ENCODE measurements around the gene ISLR2. TPM values are rescaled to one million over a fixed set of nuclear protein-coding genes. Genes with fewer than 3 reads are reported as not detected.

ISLR2 gene
- total and polyA plus RNA-seq, 2 donors (not counting 3 experiments of a cell fraction or from before 2014, with no cell fraction given): not detected

- FAIRE-seq (peak; percentile 4), DNase-seq (ENCODE audit: low read depth, low spot score) (no peak)
- TF ChIP-seq POLR2A (IDR thresholded peaks at IDR 0.05; ENCODE audit: low read depth, low read length): no peak
- TF ChIP-seq CTCF (IDR thresholded peaks at IDR 0.05; ENCODE audit: extremely low read depth in 1 of 2, insufficient read depth in 1 of 2, low read depth in 1 of 2, low read length in 2 of 2): no peak
- Histone ChIP-seq H3K9ac (replicated peaks; ENCODE audit: extremely low read depth, insufficient read depth, low read length) (no peak overlapping the region), H3K36me3 (ENCODE audit: control insufficient read depth in 2 of 2, extremely low read depth in 1 of 2, insufficient read depth in 2 of 2, low read length in 2 of 2) (no peaks in the 10 kb centered on the region), H3K9me3 (replicated peaks; ENCODE audit: control insufficient read depth, insufficient read depth, low read length) (no peaks in the 10 kb centered on the region), H3K79me2 (ENCODE audit: control insufficient read depth, insufficient read depth, low read length) (no peaks in the 10 kb centered on the region), H3K27ac (ENCODE audit: insufficient read depth, low read depth, low read length) (no peak overlapping the region), H3K9me1 (replicated peaks; ENCODE audit: control insufficient read depth, extremely low read depth, insufficient read depth, low read length) (no peaks in the 10 kb centered on the region), H3K4me1 (ENCODE audit: control insufficient read depth, extremely low read depth, insufficient read depth, low read length) (peaks cover 5% of the 10 kb centered on the region), H3K4me3 (replicated peaks in 1 of 3; ENCODE audit: insufficient read depth in 1 of 3, low read depth in 1 of 3, low read length in 3 of 3) (no peak overlapping the region), H3K27me3 (ENCODE audit: control insufficient read depth in 2 of 2, insufficient read depth in 2 of 2, low read length in 2 of 2) (peaks cover 29 to 36% of the 10 kb centered on the region in 2 experiments), H4K20me1 (replicated peaks; ENCODE audit: control insufficient read depth, extremely low read depth, insufficient read depth, low read length) (no peaks in the 10 kb centered on the region), H2AFZ (ENCODE audit: low read depth, low read length) (no peak overlapping the region), H3K4me2 (ENCODE audit: insufficient read depth, low read length) (no peak overlapping the region)
- BruUV-seq (replicated peaks): no TSS peak
- dilution Hi-C loops (cut with MboI; ENCODE audit: extremely low pct_ligation_motif_present, low sequenced_read_pairs): no loop called here
- intact Hi-C loops (cut with micrococcal nuclease): no loop called here
- ChIA-PET CTCF (no interaction called here), POLR2A (no interaction called here)
Measured at GRCh38 chr15:74141591-74141990, 11.2 kb downstream of the ISLR2 start.

GRCh38 chr15:74144153-74144775, 13.9 kb downstream of the ISLR2 start:
- Histone ChIP-seq H3K9me1 (replicated peaks; ENCODE audit: control insufficient read depth, extremely low read depth, insufficient read depth, low read length) (no peaks in the 10 kb centered on the region), H3K27ac (ENCODE audit: insufficient read depth, low read depth, low read length) (no peak overlapping the region), H3K9me3 (replicated peaks; ENCODE audit: control insufficient read depth, insufficient read depth, low read length) (no peaks in the 10 kb centered on the region), H3K27me3 (ENCODE audit: control insufficient read depth in 2 of 2, insufficient read depth in 2 of 2, low read length in 2 of 2) (peaks cover 19 to 39% of the 10 kb centered on the region in 2 experiments), H3K79me2 (ENCODE audit: control insufficient read depth, insufficient read depth, low read length) (no peaks in the 10 kb centered on the region), H3K4me3 (replicated peaks in 1 of 3; ENCODE audit: insufficient read depth in 1 of 3, low read depth in 1 of 3, low read length in 3 of 3) (no peak overlapping the region), H3K9ac (replicated peaks; ENCODE audit: extremely low read depth, insufficient read depth, low read length) (no peak overlapping the region), H2AFZ (ENCODE audit: low read depth, low read length) (no peak overlapping the region), H3K36me3 (ENCODE audit: control insufficient read depth in 2 of 2, extremely low read depth in 1 of 2, insufficient read depth in 2 of 2, low read length in 2 of 2) (no peaks in the 10 kb centered on the region), H4K20me1 (replicated peaks; ENCODE audit: control insufficient read depth, extremely low read depth, insufficient read depth, low read length) (no peaks in the 10 kb centered on the region), H3K4me2 (ENCODE audit: insufficient read depth, low read length) (no peak overlapping the region), H3K4me1 (ENCODE audit: control insufficient read depth, extremely low read depth, insufficient read depth, low read length) (no peaks in the 10 kb centered on the region)
- intact Hi-C loops (cut with micrococcal nuclease): no loop called here
- no peak for DNase-seq (ENCODE audit: low read depth, low spot score)
- CTCF ChIA-PET: interaction anchor here (0.7 to 1.7 kb wide), 6 partner anchors 9 to 163 kb away, joined by 3 to 7 read pairs (median 4); no protein-coding TSS in a partner anchor
- no TSS peak for BruUV-seq (replicated peaks)
- TF ChIP-seq GATA2 (IDR thresholded peaks at IDR 0.05; ENCODE audit: insufficient read depth, insufficient read length, low read depth, low read length) (no peak), CTCF (IDR thresholded peaks at IDR 0.05; ENCODE audit: extremely low read depth in 1 of 2, insufficient read depth in 1 of 2, low read depth in 1 of 2, low read length in 2 of 2) (no peak), EZH2 (IDR thresholded peaks at IDR 0.05; ENCODE audit: borderline replicate concordance, low read depth, low read length, severe bottlenecking) (no peak), POLR2A (IDR thresholded peaks at IDR 0.05; ENCODE audit: low read depth, low read length) (no peak), FOS (IDR thresholded peaks at IDR 0.05; ENCODE audit: borderline replicate concordance, insufficient read depth, low read length) (no peak)
- TF ChIP-seq, protein P1, sequence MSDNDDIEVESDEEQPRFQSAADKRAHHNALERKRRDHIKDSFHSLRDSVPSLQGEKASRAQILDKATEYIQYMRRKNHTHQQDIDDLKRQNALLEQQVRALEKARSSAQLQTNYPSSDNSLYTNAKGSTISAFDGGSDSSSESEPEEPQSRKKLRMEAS (IDR thresholded peaks at IDR 0.05; ENCODE audit: insufficient read depth, insufficient read length): no peak
- dilution Hi-C loops (cut with MboI; ENCODE audit: extremely low pct_ligation_motif_present, low sequenced_read_pairs): no loop called here
- POLR2A ChIA-PET: no interaction called here
- no peak for FAIRE-seq
